Gastroesophageal sphincter (tissue), 4 donors: ENCODE results near the gene SPTLC3. TPM values are rescaled to one million over a fixed set of nuclear protein-coding genes. Genes with fewer than 3 reads are reported as not detected.

ENCODE experiments used
- ATAC-seq: fragments of 150-250 bp; one replicate; pipeline ENCODE4 v1.9.1; 2016; ENCODE audit warnings: mild to moderate bottlenecking, moderate library complexity
- H3K27ac ChIP-seq, 4 donors: fragments of 200-600 bp; sonication (generic) in 3 of 4; 1 replicate in 3 of 4; 2 replicates in 1 of 4; pipeline ENCODE4 v1.5.1; 2016 to 2019
- H3K27me3 ChIP-seq: fragments of 200-600 bp; sonication (generic); one replicate; pipeline ENCODE4 v1.5.1; 2019
- H3K36me3 ChIP-seq, 2 donors: fragments of 200-600 bp; sonication (generic); one replicate each; pipeline ENCODE4 v1.5.1; 2019; ENCODE audit warnings: control low read depth in 1 of 2
- H3K4me1 ChIP-seq, 3 donors: fragments of 200-600 bp; sonication (generic); 1 replicate in 2 of 3; 2 replicates in 1 of 3; pipeline ENCODE4 v1.5.1; 2016 to 2019; ENCODE audit warnings: control low read depth in 2 of 3
- H3K4me3 ChIP-seq, 2 donors: fragments of 200-600 bp; sonication (generic); one replicate each; pipeline ENCODE4 v1.5.1; 2019; ENCODE audit warnings: mild to moderate bottlenecking in 1 of 2, moderate library complexity in 1 of 2
- H3K9me3 ChIP-seq, 3 donors: fragments of 200-600 bp; sonication (generic); one replicate each; pipeline ENCODE4 v1.5.1; 2017 to 2019; ENCODE audit warnings: control low read depth in 2 of 3
- EP300 ChIP-seq: sonication (generic); formaldehyde crosslinking; IDR thresholded peaks from one replicate; pipeline ENCODE4 v1.6.1; 2017; ENCODE audit warnings: antibody characterized with exemption, mild to moderate bottlenecking
- POLR2A ChIP-seq, 2 donors: fragments of 450-650 bp; IDR thresholded peaks; one replicate each; pipeline ENCODE4 v1.6.1; 2017; ENCODE audit warnings: antibody characterized with exemption in 2 of 2, mild to moderate bottlenecking in 2 of 2, moderate library complexity in 1 of 2
- POLR2AphosphoS5 ChIP-seq: sonication (generic); formaldehyde crosslinking; IDR thresholded peaks from one replicate; pipeline ENCODE4 v1.6.1; 2017; ENCODE audit warnings: antibody characterized with exemption
- WGBS, 2 donors: methylation state at CpG; one replicate each; pipeline ENCODE4 v1.1.5; 2018; ENCODE audit warnings: low coverage in 1 of 2; 5-methylcytosine and 5-hydroxymethylcytosine counted together
- total RNA-seq, 4 donors: library from RNA; depleted of rRNA; stranded (reverse); fragments of >200 nt; gene quantifications; one replicate each; pipeline ENCODE4 v1.1.0, GENCODE V29; 2016
- TF ChIP-seq, protein P1 (sequence below), 4 experiments: fragments of 200-600 bp in 2 of 4; fragments of 450-650 bp in 2 of 4; sonication (generic) in 1 of 4; IDR thresholded peaks; one replicate each; pipeline ENCODE4 v1.5.1; 2017 to 2019; ENCODE audit warnings: antibody characterized with exemption in 4 of 4, mild to moderate bottlenecking in 2 of 4, moderate library complexity in 2 of 4

The SPTLC3 gene
- total RNA-seq, 4 donors from 2014 or later, result 2.0 to 14.6 (median 5.3) TPM

DNA sequence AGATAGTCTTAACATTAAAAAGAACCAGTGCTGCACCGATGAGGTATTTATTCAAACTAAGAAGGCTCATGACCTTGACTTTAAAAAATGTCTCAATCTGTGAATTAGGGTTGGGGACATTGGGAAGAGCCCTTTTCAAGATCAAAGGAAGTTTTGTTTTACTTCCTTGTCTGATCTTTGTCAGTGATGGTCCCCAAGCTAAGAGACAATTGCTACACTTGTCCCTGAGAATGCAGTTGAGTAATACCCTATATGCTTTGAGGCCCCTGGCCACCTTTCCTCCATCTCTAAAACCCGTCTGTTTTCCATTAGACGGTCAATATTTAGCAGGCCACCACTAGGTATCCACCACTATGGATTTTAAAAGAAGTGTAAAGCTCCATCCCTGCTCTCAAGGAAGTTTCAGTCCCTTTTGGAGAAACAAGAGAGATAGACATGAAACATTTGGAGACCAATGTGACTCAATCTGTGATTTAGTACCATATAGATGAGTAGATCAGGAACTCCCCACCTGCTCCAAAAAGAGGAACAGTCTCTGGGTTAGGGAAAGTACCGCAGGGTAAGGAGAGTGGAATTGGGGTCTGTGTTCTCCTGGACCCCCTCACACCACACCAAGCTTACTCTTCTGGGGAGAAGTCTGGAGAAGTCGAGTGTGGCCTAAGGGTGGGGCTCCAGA is 113.2 kb downstream of the SPTLC3 start:
- 55 to 81% methylated on average over 2 to 5 of the region's 5 CpGs for WGBS, 2 donors

DNA sequence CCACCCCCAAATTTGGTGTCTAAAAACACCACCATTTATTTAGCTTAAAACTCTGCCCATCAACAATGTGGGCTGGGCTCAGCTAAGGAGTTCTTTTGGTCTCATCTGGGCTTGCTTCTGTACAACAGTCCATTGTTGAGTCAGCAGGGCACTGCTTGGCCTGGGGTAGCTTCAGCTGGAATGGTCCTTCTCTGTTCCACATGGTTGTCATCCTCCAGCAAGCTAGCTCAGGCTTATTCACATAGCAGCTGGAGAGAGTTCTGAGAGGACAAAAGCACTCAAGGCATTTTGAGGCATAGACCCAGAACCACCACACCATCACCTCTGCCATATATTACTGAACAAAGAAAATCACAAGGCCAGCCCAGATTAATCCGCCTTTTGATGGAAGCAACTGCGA is 116.7 kb downstream of the SPTLC3 start:
- no peak overlapping the region for H3K4me3 ChIP-seq
- TF ChIP-seq EP300 (no peak), POLR2AphosphoS5 (no peak), POLR2A (IDR thresholded peaks at IDR 0.05) (no peak)
- TF ChIP-seq, protein P1, sequence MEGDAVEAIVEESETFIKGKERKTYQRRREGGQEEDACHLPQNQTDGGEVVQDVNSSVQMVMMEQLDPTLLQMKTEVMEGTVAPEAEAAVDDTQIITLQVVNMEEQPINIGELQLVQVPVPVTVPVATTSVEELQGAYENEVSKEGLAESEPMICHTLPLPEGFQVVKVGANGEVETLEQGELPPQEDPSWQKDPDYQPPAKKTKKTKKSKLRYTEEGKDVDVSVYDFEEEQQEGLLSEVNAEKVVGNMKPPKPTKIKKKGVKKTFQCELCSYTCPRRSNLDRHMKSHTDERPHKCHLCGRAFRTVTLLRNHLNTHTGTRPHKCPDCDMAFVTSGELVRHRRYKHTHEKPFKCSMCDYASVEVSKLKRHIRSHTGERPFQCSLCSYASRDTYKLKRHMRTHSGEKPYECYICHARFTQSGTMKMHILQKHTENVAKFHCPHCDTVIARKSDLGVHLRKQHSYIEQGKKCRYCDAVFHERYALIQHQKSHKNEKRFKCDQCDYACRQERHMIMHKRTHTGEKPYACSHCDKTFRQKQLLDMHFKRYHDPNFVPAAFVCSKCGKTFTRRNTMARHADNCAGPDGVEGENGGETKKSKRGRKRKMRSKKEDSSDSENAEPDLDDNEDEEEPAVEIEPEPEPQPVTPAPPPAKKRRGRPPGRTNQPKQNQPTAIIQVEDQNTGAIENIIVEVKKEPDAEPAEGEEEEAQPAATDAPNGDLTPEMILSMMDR (IDR thresholded peaks at IDR 0.05), result no peak
- peaks cover 0 to 8% (median 0%) of the 10 kb centered on the region in 3 donors for H3K9me3 ChIP-seq
- H3K36me3 ChIP-seq, result peaks cover 0 to 18% of the 10 kb centered on the region in 2 donors
- H3K27ac ChIP-seq, result no peak overlapping the region
- no peaks in the 10 kb centered on the region for H3K27me3 ChIP-seq
- WGBS, 2 donors, result 89 to 100% methylated on average over 2 of the region's 2 CpGs
- ATAC-seq, result no peak
- no peaks in the 10 kb centered on the region for H3K4me1 ChIP-seq

More for the DNA sequence above, 113.2 kb downstream of the SPTLC3 start:
- Histone ChIP-seq H3K9me3 (no peaks in the 10 kb centered on the region), H3K27ac (no peak overlapping the region), H3K27me3 (no peaks in the 10 kb centered on the region), H3K4me1 (no peaks in the 10 kb centered on the region), H3K4me3 (no peak overlapping the region), H3K36me3 (peaks cover 0 to 3% of the 10 kb centered on the region in 2 donors)
- TF ChIP-seq, protein P1 (IDR thresholded peaks at IDR 0.05), result no peak
- no peak for TF ChIP-seq EP300
- no peak for TF ChIP-seq POLR2A (IDR thresholded peaks at IDR 0.05)
- TF ChIP-seq POLR2AphosphoS5, result no peak
- no peak for ATAC-seq

DNA sequence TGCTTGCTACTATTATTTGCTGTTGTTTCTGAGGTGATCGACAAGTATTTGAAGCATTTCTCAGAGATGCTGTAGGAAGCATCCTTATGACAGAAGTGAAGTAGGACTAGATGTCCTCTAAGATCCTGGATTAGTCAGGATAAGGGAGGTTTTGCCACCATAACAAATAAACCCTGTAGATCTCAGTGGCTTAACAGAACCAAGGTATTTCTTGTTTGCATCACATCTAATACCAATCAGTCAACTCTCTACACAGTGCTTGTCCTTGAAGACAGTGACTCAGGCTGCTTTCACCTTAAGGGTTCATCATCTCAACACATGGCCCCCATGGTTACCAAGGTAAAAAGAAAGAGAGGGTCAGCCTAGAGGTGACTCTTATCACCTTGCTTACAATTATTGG is 119.4 kb downstream of the SPTLC3 start:
- no peak for ATAC-seq
- no peak for TF ChIP-seq EP300
- no peak for TF ChIP-seq POLR2A (IDR thresholded peaks at IDR 0.05)
- no peak for TF ChIP-seq POLR2AphosphoS5
- TF ChIP-seq, protein P1 (IDR thresholded peaks at IDR 0.05), result no peak
- WGBS, 2 donors, result 100% methylated on average over 1 of the region's 1 CpG
- H3K4me3 ChIP-seq, result no peak overlapping the region
- H3K27ac ChIP-seq, result no peak overlapping the region
- H3K36me3 ChIP-seq, result peaks cover 0 to 18% of the 10 kb centered on the region in 2 donors
- H3K9me3 ChIP-seq, result peaks cover 0 to 8% (median 0%) of the 10 kb centered on the region in 3 donors
- H3K4me1 ChIP-seq, result no peaks in the 10 kb centered on the region
- no peaks in the 10 kb centered on the region for H3K27me3 ChIP-seq

DNA sequence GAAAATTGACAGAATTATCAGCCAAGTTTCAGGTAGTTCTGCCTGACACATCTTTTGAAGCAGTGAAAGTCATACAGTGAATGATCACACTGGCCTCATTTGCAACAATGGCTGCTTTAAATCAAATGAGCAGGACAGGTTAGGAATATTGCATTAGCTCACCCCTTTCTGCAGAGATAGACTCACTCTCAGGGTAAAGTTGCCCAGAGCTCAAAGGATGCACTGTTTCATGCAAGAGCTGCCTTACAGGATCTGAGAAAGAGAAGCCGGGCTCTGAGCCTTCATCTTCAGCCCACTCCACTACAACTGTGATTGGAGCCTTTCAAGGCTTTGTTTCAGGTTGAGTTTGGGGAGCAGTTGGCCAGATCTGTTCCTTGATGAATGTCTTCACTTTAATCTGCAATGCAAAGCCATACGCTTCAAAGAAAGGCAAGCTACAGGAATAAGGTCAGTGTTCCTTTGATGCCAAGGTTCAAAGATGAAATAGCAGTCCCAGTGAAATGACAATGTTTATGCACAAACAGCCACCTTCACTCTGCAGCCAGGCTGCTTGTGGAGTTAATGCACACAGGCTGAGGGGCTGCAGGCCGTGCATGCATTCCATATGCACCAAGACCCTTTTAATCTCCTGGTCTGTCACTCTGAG is 121.4 kb downstream of the SPTLC3 start:
- Histone ChIP-seq H3K4me3 (no peak overlapping the region), H3K27me3 (no peaks in the 10 kb centered on the region), H3K9me3 (peaks cover 0 to 8% (median 0%) of the 10 kb centered on the region in 3 donors), H3K27ac (no peak overlapping the region), H3K4me1 (no peaks in the 10 kb centered on the region), H3K36me3 (peaks cover 0 to 25% of the 10 kb centered on the region in 2 donors)
- TF ChIP-seq EP300 (no peak), POLR2A (IDR thresholded peaks at IDR 0.05) (no peak), POLR2AphosphoS5 (no peak)
- TF ChIP-seq, protein P1 (IDR thresholded peaks at IDR 0.05), result no peak
- ATAC-seq, result no peak
- 57 to 65% methylated on average over 1 to 2 of the region's 3 CpGs for WGBS, 2 donors

DNA sequence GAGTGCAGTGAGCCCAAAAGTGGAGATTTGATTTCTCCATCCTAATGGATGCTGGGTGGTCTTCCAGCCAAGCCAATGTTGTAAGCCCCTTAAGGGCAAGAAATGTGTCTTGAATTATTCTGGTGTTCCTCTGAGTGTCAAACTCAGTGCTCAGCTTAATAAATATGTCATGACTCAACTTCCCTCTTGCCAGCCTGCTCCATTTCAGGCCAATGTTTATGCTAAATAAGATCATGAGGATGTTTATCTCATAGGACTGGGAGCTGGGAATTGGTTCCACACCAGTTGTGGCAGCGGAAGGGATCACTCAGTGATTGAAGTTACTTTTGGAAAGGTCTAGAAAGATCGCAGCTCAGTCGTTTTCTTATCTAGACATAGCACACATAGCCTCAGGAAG is 121.9 kb downstream of the SPTLC3 start:
- whole genome bisulfite sequencing, 2 donors, result 63 to 97% methylated on average over 3 of the region's 3 CpGs
- no peak for ATAC-seq
- TF ChIP-seq, protein P1 (IDR thresholded peaks at IDR 0.05), result no peak
- TF ChIP-seq EP300 (no peak), POLR2AphosphoS5 (no peak), POLR2A (IDR thresholded peaks at IDR 0.05) (no peak)

More for the DNA sequence above, 121.9 kb downstream of the SPTLC3 start:
- no peaks in the 10 kb centered on the region for H3K4me1 ChIP-seq
- H3K27me3 ChIP-seq, result no peaks in the 10 kb centered on the region
- no peak overlapping the region for H3K4me3 ChIP-seq
- peaks cover 0 to 25% of the 10 kb centered on the region in 2 donors for H3K36me3 ChIP-seq
- H3K27ac ChIP-seq, result no peak overlapping the region
- H3K9me3 ChIP-seq, result peaks cover 0 to 8% (median 0%) of the 10 kb centered on the region in 3 donors
